HCT116 (cell line): ENCODE results near the gene VPS26A. TPM values are rescaled to one million over a fixed set of nuclear protein-coding genes. Genes with fewer than 3 reads are reported as not detected.
A peak's percentile ranks its signal among the peaks of the same experiment; 100 is the strongest.

Experiments used
- ATAC-seq: fragments of 200-7000 bp; cut with Tn5 transposase; 2 replicates; pipeline ENCODE4 v1.9.1; 2020; ENCODE audit warnings: mild to moderate bottlenecking, moderate library complexity
- BruUV-seq: library from RNA; stranded (reverse); fragments of 400-500 nt; replicated peaks from 2 replicates; lab custom pipeline; 2021; lab: Mats Ljungman, UMichigan
- CTCF ChIA-PET: fragments of 300-600 bp; sonication (Branson Sonifier 250); formaldehyde crosslinking; loops from one replicate; lab custom pipeline; 2021; ENCODE audit warnings: antibody characterized with exemption; lab: Charles Lee
- POLR2A ChIA-PET: fragments of 300-600, 350-600 bp; sonication (Branson Sonifier 250); formaldehyde crosslinking; loops from one replicate; lab custom pipeline; 2021; ENCODE audit warnings: antibody characterized with exemption; lab: Charles Lee
- RAD21 ChIA-PET, 2 experiments: fragments of 300-600 bp; sonication (Branson Sonifier 250); formaldehyde crosslinking; loops; one replicate each; lab custom pipeline; 2023; ENCODE audit warnings: low total read pairs in 2 of 2; ENCODE audit not compliant: uncharacterized antibody in 2 of 2, unreplicated experiment in 2 of 2, low non-redundant PET in 1 of 2; lab: Charles Lee
- DNase-seq: peaks from one replicate; pipeline ENCODE4 v3.0.0-alpha.2; 2010; ENCODE audit warnings: low read depth, low spot score
- H2AFZ ChIP-seq: fragments of 200-600 bp; shearing (Covaris generic), sonication (generic); 2 replicates; pipeline ENCODE4 v1.6.1; 2017; ENCODE audit warnings: low read depth, mixed run types, mixed read lengths, antibody characterized with exemption, low read length; ENCODE audit not compliant: poor library complexity, severe bottlenecking
- H3K27ac ChIP-seq: 2 replicates; pipeline ENCODE4 v1.5.1; 2012; ENCODE audit warnings: low read depth, low read length
- H3K27me3 ChIP-seq: fragments of 200-600 bp; sonication (generic); 2 replicates; pipeline ENCODE4 v1.6.1; 2016; ENCODE audit warnings: mixed run types, low read length, mixed read lengths; ENCODE audit not compliant: insufficient read depth
- H3K36me3 ChIP-seq, 2 experiments: fragments of 200-500 bp in 1 of 2; fragments of 200-600 bp in 1 of 2; sonication (Bioruptor generic) in 1 of 2; sonication (generic) in 1 of 2; 2 replicates each; pipeline versions ENCODE4 v1.5.1 to v1.6.1; 2014 to 2016; ENCODE audit warnings: low read length in 2 of 2, inconsistent platforms in 1 of 2, mixed read lengths in 1 of 2, mixed run types in 1 of 2; ENCODE audit not compliant: insufficient read depth in 2 of 2, control insufficient read depth in 1 of 2
- H3K4me1 ChIP-seq, 2 experiments: fragments of 200-600 bp in 1 of 2; sonication (generic) in 1 of 2; 2 replicates each; pipeline versions ENCODE4 v1.5.1 to v1.6.1; 2012 to 2017; ENCODE audit warnings: low read length in 2 of 2, inconsistent platforms in 1 of 2, mild to moderate bottlenecking in 1 of 2, mixed read lengths in 1 of 2, mixed run types in 1 of 2, moderate library complexity in 1 of 2; ENCODE audit not compliant: insufficient read depth in 2 of 2, control insufficient read depth in 1 of 2
- H3K4me2 ChIP-seq: fragments of 200-600 bp; sonication (generic); 2 replicates; pipeline ENCODE4 v1.6.1; 2017; ENCODE audit warnings: mixed run types, low read length, mixed read lengths
- H3K4me3 ChIP-seq, 2 experiments: fragments of 200-600 bp in 1 of 2; sonication (generic) in 1 of 2; replicated peaks in 1 of 2; 2 replicates each; pipeline ENCODE4 v1.5.1; 2011 to 2016; ENCODE audit warnings: low read length in 2 of 2, control low read depth in 1 of 2, low read depth in 1 of 2, mild to moderate bottlenecking in 1 of 2, mixed read lengths in 1 of 2, mixed run types in 1 of 2
- H3K79me2 ChIP-seq: fragments of 200-600 bp; sonication (generic); 2 replicates; pipeline ENCODE4 v1.6.1; 2017; ENCODE audit warnings: mild to moderate bottlenecking, mixed run types, low read length, moderate library complexity, mixed read lengths; ENCODE audit not compliant: insufficient read depth
- H3K9ac ChIP-seq: fragments of 200-600 bp; sonication (generic); 2 replicates; pipeline ENCODE4 v1.6.1; 2016; ENCODE audit warnings: low read length, mixed read lengths
- H3K9me2 ChIP-seq: fragments of 200-600 bp; sonication (generic), shearing (Covaris generic); 2 replicates; pipeline ENCODE4 v1.6.1; 2017; ENCODE audit warnings: mixed run types, mild to moderate bottlenecking, moderate library complexity; ENCODE audit not compliant: insufficient read depth
- H3K9me3 ChIP-seq, 2 experiments: fragments of 200-500 bp in 1 of 2; fragments of 200-600 bp in 1 of 2; sonication (Bioruptor generic) in 1 of 2; sonication (generic) in 1 of 2; 2 replicates each; pipeline ENCODE4 v1.6.1; 2014 to 2017; ENCODE audit warnings: low read length in 2 of 2, mixed read lengths in 2 of 2, inconsistent platforms in 1 of 2, low read depth in 1 of 2, mild to moderate bottlenecking in 1 of 2, mixed run types in 1 of 2, moderate library complexity in 1 of 2; ENCODE audit not compliant: control insufficient read depth in 1 of 2, insufficient read depth in 1 of 2
- H4K20me1 ChIP-seq: fragments of 200-600 bp; sonication (generic), shearing (Covaris generic); 2 replicates; pipeline ENCODE4 v1.6.1; 2017; ENCODE audit warnings: mixed run types, mild to moderate bottlenecking, moderate library complexity; ENCODE audit not compliant: insufficient read depth
- CEBPB ChIP-seq: IDR thresholded peaks from 2 replicates; pipeline ENCODE4 v1.6.1; 2012; ENCODE audit warnings: low read depth
- EGR1 ChIP-seq: IDR thresholded peaks from 2 replicates; pipeline ENCODE4 v1.6.1; 2012; ENCODE audit warnings: low read depth
- EZH2 ChIP-seq: fragments of 200-600 bp; sonication (generic); IDR thresholded peaks from 2 replicates; pipeline ENCODE4 v1.6.1; 2017; ENCODE audit warnings: antibody characterized with exemption, mixed run types
- FOSL1 ChIP-seq: IDR thresholded peaks from 2 replicates; pipeline ENCODE4 v1.6.1; 2012; ENCODE audit warnings: low read depth
- POLR2AphosphoS5 ChIP-seq: IDR thresholded peaks from 2 replicates; pipeline ENCODE4 v1.6.1; 2011; ENCODE audit warnings: mild to moderate bottlenecking, low read depth, low read length, moderate library complexity
- SRF ChIP-seq: IDR thresholded peaks from 2 replicates; pipeline ENCODE4 v1.6.1; 2012; ENCODE audit warnings: low read depth
- ZFX ChIP-seq: fragments of 450-650 bp; IDR thresholded peaks from 2 replicates; pipeline ENCODE4 v1.6.1; 2017
- intact Hi-C: fragments of 100-400 bp; cut with micrococcal nuclease; formaldehyde crosslinking; loops from 2 replicates; pipeline ENCODE4 v1.10.0; 2022
- total RNA-seq: library from RNA; stranded (reverse); gene quantifications from one replicate; pipeline ENCODE4 v1.2.1, GENCODE V29; 2021; ENCODE audit not compliant: unreplicated experiment
- TF ChIP-seq, protein P1 (sequence below), 3 experiments: fragments of 200-600 bp in 1 of 3; sonication (generic) in 1 of 3; IDR thresholded peaks in 2 of 3; conservative IDR thresholded peaks in 1 of 3; 2 replicates each; pipeline ENCODE4 v1.5.1; 2012 to 2017; ENCODE audit warnings: low read depth in 2 of 3, low read length in 2 of 3, antibody characterized with exemption in 1 of 3, borderline replicate concordance in 1 of 3, control low read depth in 1 of 3, mild to moderate bottlenecking in 1 of 3, mixed read lengths in 1 of 3, mixed run types in 1 of 3, moderate library complexity in 1 of 3; ENCODE audit not compliant: insufficient read depth in 1 of 3

The VPS26A gene
- total RNA-seq, 1 experiment from 2014 or later, result 65.1 TPM

DNA sequence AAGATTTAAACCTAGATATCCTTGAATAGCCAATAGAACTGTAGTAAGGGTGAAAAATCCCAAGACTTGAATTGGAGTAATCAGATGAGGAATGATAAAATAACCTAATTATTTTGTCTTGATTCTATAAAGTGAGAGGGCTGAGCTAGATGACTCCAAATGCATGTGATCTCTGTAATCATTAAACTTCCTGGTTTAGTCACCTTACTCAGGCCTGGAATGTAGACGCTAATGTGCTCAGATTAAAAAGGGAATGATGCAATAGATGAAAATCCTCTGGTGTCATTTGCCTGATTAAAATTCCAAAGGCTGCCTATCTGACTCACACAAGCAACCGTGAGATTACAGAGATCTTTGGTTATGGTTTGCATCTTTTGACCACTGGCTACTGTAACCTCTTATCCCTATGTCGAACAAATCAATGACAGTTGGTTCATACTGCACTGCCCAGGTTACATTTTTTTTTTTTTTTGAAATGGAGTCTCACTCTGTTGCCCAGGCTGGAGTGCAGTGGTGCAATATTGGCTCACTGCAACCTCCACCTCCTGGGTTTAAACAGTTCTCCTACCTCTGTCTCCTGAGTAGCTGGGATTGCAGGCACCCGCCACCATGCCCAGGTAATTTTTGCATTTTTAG, 93.3 kb downstream of the VPS26A start (continued):
- TF ChIP-seq SRF, result peak; percentile 64; the same call in 1 of the 2 replicates
- peak; percentile 84 for TF ChIP-seq FOSL1
- TF ChIP-seq ZFX, result no peak
- peak; percentile 99 for TF ChIP-seq CEBPB
- TF ChIP-seq EZH2, result no peak
- TF ChIP-seq, all 23 proteins: peak for 12

DNA sequence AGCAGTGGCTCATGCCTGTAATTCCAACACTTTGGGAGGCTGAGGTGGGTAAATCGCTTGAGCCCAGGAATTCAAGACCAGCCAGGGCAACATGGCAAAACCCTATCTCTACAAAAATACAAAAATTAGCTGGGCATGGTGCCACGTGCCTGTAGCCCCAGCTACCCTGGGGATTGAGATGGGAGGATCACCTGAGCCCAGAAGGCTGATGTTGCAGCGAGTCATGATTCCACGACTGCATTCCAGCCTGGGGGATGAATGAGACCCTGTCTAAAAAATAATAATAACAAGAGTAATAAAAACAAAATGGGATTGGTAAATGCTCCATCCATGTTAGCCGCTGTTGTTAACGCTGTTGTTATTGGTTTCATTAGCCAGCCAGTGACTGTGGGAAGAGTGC, 94.9 kb downstream of the VPS26A start:
- ChIA-PET RAD21 (no interaction called here), POLR2A (no interaction called here), CTCF (no interaction called here)
- peak overlapping the region; percentile 41 for H3K4me2 ChIP-seq
- no TSS peak for BruUV-seq
- ATAC-seq, result no peak
- H3K27ac ChIP-seq, result no peak overlapping the region
- no peak overlapping the region for H3K4me3 ChIP-seq
- no peak for DNase-seq
- H3K36me3 ChIP-seq, result no peaks in the 10 kb centered on the region
- no peaks in the 10 kb centered on the region for H3K9me2 ChIP-seq
- no peak overlapping the region for H3K9ac ChIP-seq
- intact Hi-C loops, result loop anchor here (10.0 kb wide), 1 partner anchor 214 kb away; no protein-coding TSS in a partner anchor
- H2AFZ ChIP-seq, result peak overlapping the region; percentile 27
- no peaks in the 10 kb centered on the region for H3K27me3 ChIP-seq
- TF ChIP-seq FOSL1 (peak; percentile 41; the same call in 1 of the 2 replicates), ZFX (no peak)
- no peaks in the 10 kb centered on the region for H3K9me3 ChIP-seq
- no peaks in the 10 kb centered on the region for H3K79me2 ChIP-seq
- no peaks in the 10 kb centered on the region for H4K20me1 ChIP-seq
- peaks cover 47 to 66% of the 10 kb centered on the region in 2 experiments for H3K4me1 ChIP-seq

DNA sequence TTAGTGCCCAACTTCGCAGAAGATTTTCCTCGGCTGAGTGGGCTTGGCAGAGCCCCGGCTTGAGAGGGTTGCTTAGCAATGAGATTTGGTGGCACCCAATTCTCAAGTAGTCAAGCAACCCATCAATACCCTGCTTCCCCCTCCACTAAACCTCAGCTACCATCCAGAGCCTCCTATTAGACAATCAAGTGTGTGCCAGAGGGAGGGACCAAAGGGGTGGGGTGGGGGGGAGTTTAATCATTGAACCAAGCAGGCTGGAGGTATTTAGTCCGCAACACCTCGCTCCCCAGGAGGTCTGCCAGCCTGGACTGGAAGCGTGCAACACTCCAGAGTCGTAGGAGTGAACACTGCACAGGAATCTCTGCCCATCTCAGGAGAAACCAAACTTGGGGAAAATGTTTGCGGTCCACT, 96.1 kb downstream of the VPS26A start, which contains the start of gene HKDC1:
HKDC1 (plus strand) TSS at position 292 of the 411 bp plus-strand sequence; CDS start at position 396, 104 bp downstream.
- Histone ChIP-seq H4K20me1 (no peaks in the 10 kb centered on the region), H3K4me2 (peak within 1 kb of the TSS; percentile 41), H3K27ac (no peak within 1 kb of the TSS), H3K79me2 (no peaks in the 10 kb centered on the region)
- no TSS peak for BruUV-seq
- no peak for ATAC-seq
- intact Hi-C loops, result no loop called here
- RAD21 ChIA-PET, result no interaction called here
- TF ChIP-seq POLR2AphosphoS5, result no peak
- TF ChIP-seq, protein P1, sequence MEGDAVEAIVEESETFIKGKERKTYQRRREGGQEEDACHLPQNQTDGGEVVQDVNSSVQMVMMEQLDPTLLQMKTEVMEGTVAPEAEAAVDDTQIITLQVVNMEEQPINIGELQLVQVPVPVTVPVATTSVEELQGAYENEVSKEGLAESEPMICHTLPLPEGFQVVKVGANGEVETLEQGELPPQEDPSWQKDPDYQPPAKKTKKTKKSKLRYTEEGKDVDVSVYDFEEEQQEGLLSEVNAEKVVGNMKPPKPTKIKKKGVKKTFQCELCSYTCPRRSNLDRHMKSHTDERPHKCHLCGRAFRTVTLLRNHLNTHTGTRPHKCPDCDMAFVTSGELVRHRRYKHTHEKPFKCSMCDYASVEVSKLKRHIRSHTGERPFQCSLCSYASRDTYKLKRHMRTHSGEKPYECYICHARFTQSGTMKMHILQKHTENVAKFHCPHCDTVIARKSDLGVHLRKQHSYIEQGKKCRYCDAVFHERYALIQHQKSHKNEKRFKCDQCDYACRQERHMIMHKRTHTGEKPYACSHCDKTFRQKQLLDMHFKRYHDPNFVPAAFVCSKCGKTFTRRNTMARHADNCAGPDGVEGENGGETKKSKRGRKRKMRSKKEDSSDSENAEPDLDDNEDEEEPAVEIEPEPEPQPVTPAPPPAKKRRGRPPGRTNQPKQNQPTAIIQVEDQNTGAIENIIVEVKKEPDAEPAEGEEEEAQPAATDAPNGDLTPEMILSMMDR (IDR thresholded peaks at IDR 0.05 in 2 of 3, conservative IDR thresholded peaks at IDR 0.05 in 1 of 3; ENCODE audit: borderline replicate concordance in 1 of 3, insufficient read depth in 1 of 3, low read depth in 2 of 3, low read length in 2 of 3), result no peak
- no peak for TF ChIP-seq EGR1
- TF ChIP-seq, all 23 proteins: peak for 0
- H3K4me3 ChIP-seq, result no peak within 1 kb of the TSS
- H3K4me1 ChIP-seq, result peaks cover 53 to 74% of the 10 kb centered on the region in 2 experiments
- no peaks in the 10 kb centered on the region for H3K9me2 ChIP-seq
- no peak for DNase-seq
- H3K9ac ChIP-seq, result no peak within 1 kb of the TSS
- H2AFZ ChIP-seq, result no peak within 1 kb of the TSS
- POLR2A ChIA-PET, result interaction anchor here (0.6 kb wide), 1 partner anchor 1928 kb away, joined by 3 read pairs; no protein-coding TSS in a partner anchor
- H3K27me3 ChIP-seq, result no peaks in the 10 kb centered on the region
- CTCF ChIA-PET, result interaction anchor here (1.2 kb wide), 1 partner anchor 188 kb away, joined by 4 read pairs; no protein-coding TSS in a partner anchor
- no peaks in the 10 kb centered on the region for H3K9me3 ChIP-seq
- H3K36me3 ChIP-seq, result no peaks in the 10 kb centered on the region
